ENCODE results near the gene TCEANC2.

DNA sequence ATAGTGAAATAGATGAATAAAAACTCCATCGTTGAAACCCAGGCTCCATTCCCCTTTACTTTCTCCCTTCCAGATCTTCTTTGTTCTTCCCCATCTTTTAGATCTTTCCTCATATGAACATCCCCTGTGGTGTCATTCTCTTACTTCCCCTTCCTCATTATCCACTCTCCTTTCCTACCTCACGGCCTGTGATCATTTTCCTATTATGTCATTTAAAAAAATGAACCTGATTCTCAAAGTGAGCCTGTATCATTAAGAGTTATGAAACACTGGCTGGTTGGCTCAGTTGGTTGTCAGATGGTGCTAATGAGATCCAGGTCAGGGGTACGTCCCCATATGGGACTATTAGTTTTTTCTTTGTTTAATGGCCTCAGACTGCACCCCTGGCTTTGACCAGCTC, 38.3 kb downstream of the TCEANC2 start:
- TF ChIP-seq CTCF (IDR thresholded peaks at IDR 0.05) (no peak), POLR2A (IDR thresholded peaks at IDR 0.05) (no peak)
